AG09309 (cell line): ENCODE measurements around the gene SCAPER.

ENCODE experiments used
- DNase-seq: peaks from one replicate; pipeline ENCODE4 v3.0.0-alpha.2; 2010; ENCODE audit warnings: low read depth
- H3K4me3 ChIP-seq: 2 replicates; pipeline ENCODE4 v1.5.1; 2011; ENCODE audit warnings: mild to moderate bottlenecking, low read depth, low read length, moderate library complexity; ENCODE audit not compliant: control insufficient read depth
- CTCF ChIP-seq: IDR thresholded peaks from 2 replicates; pipeline ENCODE4 v1.5.1; 2011; ENCODE audit warnings: mild to moderate bottlenecking, low read depth, low read length, inconsistent platforms; ENCODE audit not compliant: insufficient read depth, control insufficient read depth; ENCODE audit errors: missing control alignments

The SCAPER gene

GRCh38 chr15:76648732-76649444 lies 256.3 kb downstream of the SCAPER start:
- no peak overlapping the region for H3K4me3 ChIP-seq
- no peak for DNase-seq
- no peak for TF ChIP-seq CTCF

GRCh38 chr15:76647612-76648011 lies 257.5 kb downstream of the SCAPER start:
- no peak for TF ChIP-seq CTCF
- no peak for DNase-seq
- H3K4me3 ChIP-seq = no peak overlapping the region

- no peak overlapping the region for H3K4me3 ChIP-seq
- TF ChIP-seq CTCF = no peak
Observed at GRCh38 chr15:76644646-76645045, 260.5 kb downstream of the SCAPER start.

GRCh38 chr15:76642671-76643070 lies 262.5 kb downstream of the SCAPER start:
- TF ChIP-seq CTCF = peak; percentile 28
- DNase-seq = no peak
- no peak overlapping the region for H3K4me3 ChIP-seq

More at GRCh38 chr15:76644646-76645045, 260.5 kb downstream of the SCAPER start:
- no peak for DNase-seq

- H3K4me3 ChIP-seq = no peak overlapping the region
- no peak for TF ChIP-seq CTCF
- no peak for DNase-seq
Observed at GRCh38 chr15:76637166-76637565, 268.0 kb downstream of the SCAPER start.

GRCh38 chr15:76636059-76636458 lies 269.1 kb downstream of the SCAPER start:
- H3K4me3 ChIP-seq = no peak overlapping the region
- no peak for DNase-seq
- TF ChIP-seq CTCF = no peak

- H3K4me3 ChIP-seq = no peak overlapping the region
- DNase-seq = no peak
- TF ChIP-seq CTCF = no peak
Observed at GRCh38 chr15:76626611-76627010, 278.5 kb downstream of the SCAPER start.
